Loucy (cell line): Measurements from ENCODE around the gene HRH3.

Experiments used
- CTCF ChIP-seq: fragments of 200-600 bp; sonication (generic); conservative IDR thresholded peaks from 2 replicates; pipeline ENCODE4 v1.5.1; 2014; ENCODE audit warnings: mild to moderate bottlenecking, antibody characterized with exemption, low read length
- EZH2phosphoT487 ChIP-seq: fragments of 200-600 bp; IDR thresholded peaks from 2 replicates; pipeline ENCODE4 v1.6.1; 2018; ENCODE audit warnings: antibody characterized with exemption, mild to moderate bottlenecking, moderate library complexity, borderline replicate concordance

GRCh38 chr20:62209850-62210495 lies 10.1 kb downstream of the HRH3 start:
- no peak for TF ChIP-seq CTCF
- no peak for TF ChIP-seq EZH2phosphoT487
